ENCODE data around the gene CYP27B1.

- no peak for TF ChIP-seq CTCF (IDR thresholded peaks at IDR 0.05)
- no peak for TF ChIP-seq EP300 (IDR thresholded peaks at IDR 0.05; ENCODE audit: low read depth)
- no peak for TF ChIP-seq POLR2AphosphoS5 (IDR thresholded peaks at IDR 0.05)
Observed at GRCh38 chr12:57811028-57811755, 44.3 kb upstream of the CYP27B1 start.
